IMR-90 (cell line): ENCODE data around the gene SPTBN5. TPM values are rescaled to one million over a fixed set of nuclear protein-coding genes. Genes with fewer than 3 reads are reported as not detected.

Experiments
- ATAC-seq: fragments of 200-7000 bp; cut with Tn5 transposase; 2 replicates; pipeline ENCODE4 v1.9.1; 2020; ENCODE audit warnings: low read depth, mild to moderate bottlenecking, moderate library complexity
- BruUV-seq: library from RNA; stranded (reverse); fragments of 400-500 nt; replicated peaks from 2 replicates; lab custom pipeline; 2021; lab: Mats Ljungman, UMichigan
- CTCF ChIA-PET: fragments of 300-600 bp; formaldehyde crosslinking; extraction: SDS; loops from one replicate; lab custom pipeline; 2021; ENCODE audit warnings: antibody characterized with exemption; lab: Yijun Ruan, JAX
- POLR2A ChIA-PET: fragments of 300-600 bp; sonication (Branson Sonifier 250); formaldehyde crosslinking; loops from one replicate; lab custom pipeline; 2022; ENCODE audit warnings: antibody characterized with exemption; ENCODE audit not compliant: unreplicated experiment; lab: Charles Lee
- DNase-seq: peaks from one replicate; pipeline ENCODE4 v3.0.0; 2013
- H2AFZ ChIP-seq: replicated peaks from 2 replicates; pipeline ENCODE3; 2013; ENCODE audit warnings: low read length, mild to moderate bottlenecking; ENCODE audit not compliant: poor library complexity
- H2AK5ac ChIP-seq: 2 replicates; pipeline ENCODE4 v1.6.1; 2013; ENCODE audit warnings: low read depth, low read length, inconsistent platforms
- H2AK9ac ChIP-seq: replicated peaks from 2 replicates; pipeline ENCODE3; 2013; ENCODE audit warnings: mild to moderate bottlenecking, low read depth, low read length, moderate library complexity; ENCODE audit not compliant: poor library complexity
- H2BK120ac ChIP-seq: 2 replicates; pipeline ENCODE4 v1.6.1; 2013; ENCODE audit warnings: low read depth, low read length, inconsistent platforms
- H2BK15ac ChIP-seq: 3 replicates; pipeline ENCODE4 v1.6.1; 2013; ENCODE audit warnings: low read depth, low read length, inconsistent platforms
- H2BK20ac ChIP-seq: 2 replicates; pipeline ENCODE4 v1.6.1; 2013; ENCODE audit warnings: low read depth, mild to moderate bottlenecking, inconsistent platforms, low read length, moderate library complexity
- H2BK5ac ChIP-seq: 2 replicates; pipeline ENCODE4 v1.6.1; 2013; ENCODE audit warnings: mild to moderate bottlenecking, low read depth, low read length, inconsistent platforms; ENCODE audit not compliant: poor library complexity, severe bottlenecking
- H3K14ac ChIP-seq: replicated peaks from 2 replicates; pipeline ENCODE4 v1.6.1; 2013; ENCODE audit warnings: low read depth, low read length, inconsistent platforms
- H3K18ac ChIP-seq: 2 replicates; pipeline ENCODE4 v1.6.1; 2013; ENCODE audit warnings: low read depth, low read length, control low read depth
- H3K23ac ChIP-seq: 2 replicates; pipeline ENCODE4 v1.6.1; 2013; ENCODE audit warnings: low read depth, low read length, inconsistent platforms
- H3K27ac ChIP-seq: 2 replicates; pipeline ENCODE4 v1.5.1; 2013; ENCODE audit warnings: mild to moderate bottlenecking, control low read depth, low read length; ENCODE audit not compliant: insufficient read depth
- H3K27me3 ChIP-seq: 2 replicates; pipeline ENCODE4 v1.6.1; 2013; ENCODE audit warnings: low read length; ENCODE audit not compliant: control insufficient read depth, insufficient read depth
- H3K36me3 ChIP-seq: 2 replicates; pipeline ENCODE4 v1.6.1; 2013; ENCODE audit warnings: low read length, mixed read lengths; ENCODE audit not compliant: control insufficient read depth, insufficient read depth
- H3K4ac ChIP-seq: 2 replicates; pipeline ENCODE4 v1.6.1; 2013; ENCODE audit warnings: low read depth, low read length, inconsistent platforms
- H3K4me1 ChIP-seq: 2 replicates; pipeline ENCODE4 v1.6.1; 2013; ENCODE audit warnings: low read length, mixed read lengths; ENCODE audit not compliant: control insufficient read depth, insufficient read depth
- H3K4me2 ChIP-seq: 2 replicates; pipeline ENCODE4 v1.6.1; 2013; ENCODE audit warnings: low read depth, mild to moderate bottlenecking, control low read depth, low read length, moderate library complexity
- H3K4me3 ChIP-seq: 2 replicates; pipeline ENCODE4 v1.5.1; 2013; ENCODE audit warnings: low read depth, mild to moderate bottlenecking, control low read depth, low read length, moderate library complexity; ENCODE audit not compliant: insufficient read depth
- H3K56ac ChIP-seq: 2 replicates; pipeline ENCODE4 v1.6.1; 2013; ENCODE audit warnings: low read length, inconsistent platforms; ENCODE audit not compliant: insufficient read depth; ENCODE audit errors: extremely low read depth
- H3K79me1 ChIP-seq, 2 experiments: 2 replicates each; pipeline ENCODE4 v1.6.1; 2013; ENCODE audit warnings: low read length in 2 of 2, inconsistent platforms in 1 of 2, low read depth in 1 of 2
- H3K9ac ChIP-seq: 2 replicates; pipeline ENCODE4 v1.6.1; 2013; ENCODE audit warnings: low read depth, low read length, control low read depth
- H3K9me1 ChIP-seq: 2 replicates; pipeline ENCODE4 v1.6.1; 2013; ENCODE audit warnings: low read length, inconsistent platforms; ENCODE audit not compliant: insufficient read depth
- H3K9me3 ChIP-seq: 2 replicates; pipeline ENCODE4 v1.6.1; 2013; ENCODE audit warnings: low read length; ENCODE audit not compliant: control insufficient read depth, insufficient read depth
- H4K20me1 ChIP-seq: 2 replicates; pipeline ENCODE4 v1.6.1; 2013; ENCODE audit warnings: low read length, inconsistent platforms; ENCODE audit not compliant: insufficient read depth
- H4K5ac ChIP-seq: 2 replicates; pipeline ENCODE4 v1.6.1; 2013; ENCODE audit warnings: mild to moderate bottlenecking, low read depth, low read length, control low read depth
- H4K8ac ChIP-seq, 2 experiments: 2 replicates each; pipeline ENCODE4 v1.6.1; 2013; ENCODE audit warnings: low read depth in 2 of 2, low read length in 2 of 2, control low read depth in 1 of 2, inconsistent platforms in 1 of 2
- H4K91ac ChIP-seq: 2 replicates; pipeline ENCODE4 v1.6.1; 2013; ENCODE audit warnings: low read depth, low read length, inconsistent platforms; ENCODE audit not compliant: insufficient read depth
- BHLHE40 ChIP-seq: fragments of 150-350 bp; IDR thresholded peaks from 2 replicates; pipeline ENCODE4 v1.6.1; 2016; ENCODE audit warnings: mild to moderate bottlenecking, low read depth, low read length
- CEBPB ChIP-seq: IDR thresholded peaks from 2 replicates; pipeline ENCODE4 v1.6.1; 2012; ENCODE audit warnings: low read depth, low read length, improper control_type of control experiment
- CHD1 ChIP-seq: IDR thresholded peaks from 2 replicates; pipeline ENCODE4 v1.6.1; 2012; ENCODE audit warnings: low read depth, low read length, improper control_type of control experiment
- FOS ChIP-seq: fragments of 150-350 bp; IDR thresholded peaks from 2 replicates; pipeline ENCODE4 v1.6.1; 2016; ENCODE audit warnings: low read depth, low read length
- MAFK ChIP-seq: IDR thresholded peaks from 2 replicates; pipeline ENCODE4 v1.6.1; 2012; ENCODE audit warnings: low read depth, low read length, improper control_type of control experiment
- MXI1 ChIP-seq: IDR thresholded peaks from 2 replicates; pipeline ENCODE4 v1.6.1; 2012; ENCODE audit warnings: low read depth, mild to moderate bottlenecking, low read length, moderate library complexity, borderline replicate concordance
- NFE2L2 ChIP-seq: fragments of 150-350 bp; IDR thresholded peaks from 2 replicates; pipeline ENCODE4 v1.6.1; 2016; ENCODE audit warnings: low read depth, mild to moderate bottlenecking, low read length
- RCOR1 ChIP-seq: IDR thresholded peaks from 2 replicates; pipeline ENCODE4 v1.6.1; 2012; ENCODE audit warnings: mild to moderate bottlenecking, low read length, improper control_type of control experiment; ENCODE audit not compliant: insufficient replicate concordance
- RFX5 ChIP-seq: IDR thresholded peaks from 2 replicates; pipeline ENCODE4 v1.8.0; 2012; ENCODE audit warnings: low read depth, mild to moderate bottlenecking, low read length, moderate library complexity
- SMC3 ChIP-seq: fragments of 150-350 bp; IDR thresholded peaks from 2 replicates; pipeline ENCODE4 v1.6.1; 2016; ENCODE audit warnings: low read depth, mild to moderate bottlenecking, antibody characterized with exemption, low read length, moderate library complexity
- WGBS, 2 experiments: methylation state at CpG; one replicate each; pipeline versions ENCODE4 v1.1.5 to v1.1.7; 2013; ENCODE audit warnings: missing lambda C conversion rate in 2 of 2; ENCODE audit not compliant: insufficient read length in 1 of 2; ENCODE audit errors: extremely low coverage in 2 of 2; 5-methylcytosine and 5-hydroxymethylcytosine counted together
- dilution Hi-C: fragments of 300-500 bp; cut with HindIII; formaldehyde crosslinking; loops from one replicate; pipeline ENCODE4 v1.14.3; 2018; ENCODE audit warnings: low sequenced_read_pairs; ENCODE audit not compliant: unreplicated experiment
- in situ Hi-C: fragments of 300-500 bp; cut with MboI; formaldehyde crosslinking; loops from 3 replicates; pipeline ENCODE4 v1.14.3; 2019; ENCODE audit warnings: low sequenced_read_pairs, inconsistent platforms, mixed read lengths
- intact Hi-C: fragments of 100-400 bp; cut with micrococcal nuclease; formaldehyde crosslinking; loops from 2 replicates; pipeline ENCODE4 v1.10.0; 2022
- polyA plus RNA-seq, 3 experiments: library from polyadenylated mRNA; depleted of rRNA; stranded (reverse); fragments of >200 nt; gene quantifications; 2 replicates each; pipeline ENCODE4 v1.2.3, GENCODE V29; 2012; ENCODE audit warnings: low replicate concordance in 1 of 3
- total RNA-seq: library from RNA; depleted of rRNA; stranded (reverse); fragments of >200 nt; gene quantifications from 2 replicates; pipeline ENCODE4 v1.2.3, GENCODE V29; 2012
- TF ChIP-seq, protein P1 (sequence below): conservative IDR thresholded peaks from 2 replicates; pipeline ENCODE4 v1.5.1; 2012; ENCODE audit warnings: mild to moderate bottlenecking, low read depth, low read length, improper control_type of control experiment
- TF ChIP-seq, protein P2 (sequence below): fragments of 150-350 bp; IDR thresholded peaks from 2 replicates; pipeline ENCODE4 v1.6.1; 2016; ENCODE audit warnings: low read depth, mild to moderate bottlenecking, low read length, moderate library complexity, borderline replicate concordance

The SPTBN5 gene
- total and polyA plus RNA-seq, 2 of the 4 experiments (the other 2 are of a cell fraction), result under 0.01 to 0.38 TPM

DNA sequence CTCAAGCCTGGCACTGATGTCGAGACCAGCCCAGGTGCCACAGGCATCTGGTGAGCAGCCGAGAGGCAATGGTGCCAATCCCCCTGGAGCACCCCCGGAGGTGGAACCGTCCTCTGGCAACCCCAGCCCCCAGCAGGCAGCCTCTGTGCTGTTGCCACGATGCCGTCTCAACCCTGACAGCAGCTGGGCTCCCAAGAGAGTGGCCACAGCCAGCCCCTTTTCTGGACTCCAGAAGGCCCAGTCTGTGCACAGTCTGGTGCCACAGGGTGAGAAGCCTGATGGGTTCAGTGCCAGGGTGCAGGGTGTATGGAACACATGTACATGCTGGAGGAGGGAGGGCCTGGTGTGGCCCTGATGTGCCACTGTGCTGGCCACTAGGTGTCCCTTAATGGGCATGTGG, 70.9 kb downstream of the SPTBN5 start:
- in situ Hi-C loops, result no loop called here
- ChIA-PET CTCF (no interaction called here), POLR2A (no interaction called here)
- no TSS peak for BruUV-seq
- Histone ChIP-seq H3K9me1 (no peaks in the 10 kb centered on the region), H2AK5ac (no peak overlapping the region), H4K5ac (no peak overlapping the region), H3K36me3 (peaks cover 69% of the 10 kb centered on the region), H3K4me3 (no peak overlapping the region), H2BK15ac (no peak overlapping the region), H4K20me1 (no peaks in the 10 kb centered on the region; the same call in 1 of the 2 replicates), H2AK9ac (no peak overlapping the region), H4K8ac (no peak overlapping the region), H2BK20ac (no peak overlapping the region), H3K27me3 (no peaks in the 10 kb centered on the region), H4K91ac (no peak overlapping the region), H3K27ac (no peak overlapping the region), H3K9ac (no peak overlapping the region), H2AFZ (no peak overlapping the region), H3K4me2 (no peak overlapping the region), H3K18ac (no peak overlapping the region), H3K79me1 (no peaks in the 10 kb centered on the region), H3K4ac (no peak overlapping the region), H2BK5ac (no peak overlapping the region), H3K9me3 (no peaks in the 10 kb centered on the region), H3K23ac (no peak overlapping the region), H2BK120ac (no peak overlapping the region), H3K56ac (no peak overlapping the region), H3K14ac (no peak overlapping the region), H3K4me1 (peaks cover 2% of the 10 kb centered on the region; the same call in 1 of the 2 replicates)
- 92% methylated on average over 6 of the region's 6 CpGs; no CpG with 5 or more reads in 1 of the 2 experiments for WGBS, 2 experiments
- dilution Hi-C loops, result no loop called here
- DNase-seq, result no peak
- ATAC-seq, result no peak
- intact Hi-C loops, result no loop called here
- TF ChIP-seq NFE2L2 (no peak), CEBPB (no peak), MXI1 (no peak), CHD1 (no peak), BHLHE40 (no peak), RFX5 (no peak), SMC3 (no peak), MAFK (no peak), FOS (no peak), RCOR1 (no peak)
- TF ChIP-seq, protein P1, sequence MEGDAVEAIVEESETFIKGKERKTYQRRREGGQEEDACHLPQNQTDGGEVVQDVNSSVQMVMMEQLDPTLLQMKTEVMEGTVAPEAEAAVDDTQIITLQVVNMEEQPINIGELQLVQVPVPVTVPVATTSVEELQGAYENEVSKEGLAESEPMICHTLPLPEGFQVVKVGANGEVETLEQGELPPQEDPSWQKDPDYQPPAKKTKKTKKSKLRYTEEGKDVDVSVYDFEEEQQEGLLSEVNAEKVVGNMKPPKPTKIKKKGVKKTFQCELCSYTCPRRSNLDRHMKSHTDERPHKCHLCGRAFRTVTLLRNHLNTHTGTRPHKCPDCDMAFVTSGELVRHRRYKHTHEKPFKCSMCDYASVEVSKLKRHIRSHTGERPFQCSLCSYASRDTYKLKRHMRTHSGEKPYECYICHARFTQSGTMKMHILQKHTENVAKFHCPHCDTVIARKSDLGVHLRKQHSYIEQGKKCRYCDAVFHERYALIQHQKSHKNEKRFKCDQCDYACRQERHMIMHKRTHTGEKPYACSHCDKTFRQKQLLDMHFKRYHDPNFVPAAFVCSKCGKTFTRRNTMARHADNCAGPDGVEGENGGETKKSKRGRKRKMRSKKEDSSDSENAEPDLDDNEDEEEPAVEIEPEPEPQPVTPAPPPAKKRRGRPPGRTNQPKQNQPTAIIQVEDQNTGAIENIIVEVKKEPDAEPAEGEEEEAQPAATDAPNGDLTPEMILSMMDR, result no peak
- TF ChIP-seq, protein P2, sequence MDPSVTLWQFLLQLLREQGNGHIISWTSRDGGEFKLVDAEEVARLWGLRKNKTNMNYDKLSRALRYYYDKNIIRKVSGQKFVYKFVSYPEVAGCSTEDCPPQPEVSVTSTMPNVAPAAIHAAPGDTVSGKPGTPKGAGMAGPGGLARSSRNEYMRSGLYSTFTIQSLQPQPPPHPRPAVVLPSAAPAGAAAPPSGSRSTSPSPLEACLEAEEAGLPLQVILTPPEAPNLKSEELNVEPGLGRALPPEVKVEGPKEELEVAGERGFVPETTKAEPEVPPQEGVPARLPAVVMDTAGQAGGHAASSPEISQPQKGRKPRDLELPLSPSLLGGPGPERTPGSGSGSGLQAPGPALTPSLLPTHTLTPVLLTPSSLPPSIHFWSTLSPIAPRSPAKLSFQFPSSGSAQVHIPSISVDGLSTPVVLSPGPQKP, result no peak
